GM18517 (cell line): ENCODE measurements around the gene FSIP1.

Experiments used
- ATAC-seq: cut with Tn5 transposase; IDR thresholded peaks from one replicate; pipeline ENCODE4 v1.9.1; 2021; ENCODE audit warnings: mild to moderate bottlenecking, moderate library complexity; ENCODE audit not compliant: unreplicated experiment

FSIP1 gene

DNA sequence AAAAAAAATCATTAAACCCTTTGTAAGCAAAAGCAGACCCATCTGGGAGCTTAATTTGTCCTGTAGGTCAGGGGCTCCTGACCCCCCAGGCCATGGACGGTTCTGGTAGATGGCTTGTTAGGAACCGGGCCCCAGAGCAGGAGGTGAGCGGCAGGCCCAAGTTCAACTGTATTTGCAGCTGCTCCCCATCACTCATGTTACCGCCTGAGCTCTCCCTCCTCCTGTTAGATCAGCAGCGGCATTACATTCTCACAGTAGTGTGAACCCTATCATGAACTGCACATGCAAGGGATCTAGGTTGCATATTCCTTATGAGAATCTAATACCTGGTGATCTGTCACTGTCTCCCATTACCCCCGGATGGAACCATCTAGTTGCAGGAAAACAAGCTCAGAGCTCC is 60.7 kb downstream of the FSIP1 start:
- no peak for ATAC-seq

GRCh38 chr15:39720621-39721611 is 61.7 kb downstream of the FSIP1 start:
- ATAC-seq = no peak

GRCh38 chr15:39720081-39720480 is 62.6 kb downstream of the FSIP1 start:
- ATAC-seq = no peak

GRCh38 chr15:39719109-39719508 is 63.5 kb downstream of the FSIP1 start:
- ATAC-seq = no peak

DNA sequence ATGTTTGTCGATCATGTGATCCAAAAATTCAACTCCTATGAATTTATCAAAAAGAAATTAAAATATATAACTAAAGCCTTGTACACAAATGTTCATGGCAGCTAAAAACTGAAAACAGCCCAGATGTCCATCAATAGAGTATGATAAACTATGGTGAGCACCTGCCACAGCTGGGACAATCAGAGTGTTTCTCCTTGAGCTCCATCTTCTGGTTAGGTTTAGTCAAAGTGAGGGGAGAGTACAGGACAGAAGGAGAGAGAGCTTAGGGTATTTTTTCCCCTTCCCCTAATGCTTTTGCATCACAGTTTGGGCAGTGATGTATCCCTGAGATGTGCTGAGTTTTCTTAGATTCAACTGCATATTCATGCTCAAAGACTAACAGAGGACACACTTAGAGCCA is 65.5 kb downstream of the FSIP1 start:
- no peak for ATAC-seq

GRCh38 chr15:39714251-39714650 is 68.4 kb downstream of the FSIP1 start:
- ATAC-seq = no peak

GRCh38 chr15:39713846-39714245 is 68.8 kb downstream of the FSIP1 start:
- ATAC-seq = no peak

- no peak for ATAC-seq
Observed at GRCh38 chr15:39710681-39711080, 72.0 kb downstream of the FSIP1 start.

DNA sequence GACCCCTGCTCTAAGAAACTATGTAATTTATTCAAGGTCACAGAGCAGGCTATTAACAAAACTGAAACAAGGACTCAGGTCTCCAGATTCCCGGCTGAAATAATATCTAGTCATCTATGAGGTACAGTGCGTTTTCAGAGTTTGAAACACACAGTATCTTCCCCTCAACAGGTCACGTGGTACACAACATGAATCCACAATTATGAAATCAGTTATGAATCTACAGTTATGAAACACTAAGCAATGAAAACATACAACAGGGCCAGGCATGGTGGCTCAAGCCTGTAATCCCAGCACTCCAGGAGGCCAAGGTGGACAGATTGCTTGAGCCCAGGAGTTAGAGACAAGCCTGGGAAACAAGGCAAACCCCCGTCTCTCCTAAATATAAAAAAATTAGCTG is 72.7 kb downstream of the FSIP1 start:
- no peak for ATAC-seq

GRCh38 chr15:39706206-39706605 is 76.4 kb downstream of the FSIP1 start:
- ATAC-seq = no peak

- ATAC-seq = no peak
Observed at GRCh38 chr15:39704689-39705088, 78.0 kb downstream of the FSIP1 start.

GRCh38 chr15:39704235-39704634 is 78.4 kb downstream of the FSIP1 start:
- ATAC-seq = no peak

DNA sequence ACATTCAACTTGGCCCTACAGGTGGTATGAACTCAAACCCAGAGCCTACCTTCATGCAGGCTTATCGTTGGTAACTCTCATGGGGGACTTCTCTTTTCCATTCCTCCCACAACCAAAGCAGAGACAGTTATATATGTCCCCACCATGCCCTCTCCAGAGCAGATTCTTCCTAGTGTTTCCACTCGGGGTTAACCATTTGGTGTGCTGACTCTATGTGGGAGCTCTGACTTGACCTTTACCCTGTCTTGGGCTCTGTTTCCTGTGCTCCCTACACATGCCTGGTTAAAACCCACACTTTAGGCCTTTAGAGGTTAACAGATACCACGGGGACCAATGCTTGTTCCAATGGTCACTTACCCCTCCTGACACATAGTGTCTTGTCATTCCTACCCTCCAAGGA is 80.7 kb downstream of the FSIP1 start:
- ATAC-seq = no peak

DNA sequence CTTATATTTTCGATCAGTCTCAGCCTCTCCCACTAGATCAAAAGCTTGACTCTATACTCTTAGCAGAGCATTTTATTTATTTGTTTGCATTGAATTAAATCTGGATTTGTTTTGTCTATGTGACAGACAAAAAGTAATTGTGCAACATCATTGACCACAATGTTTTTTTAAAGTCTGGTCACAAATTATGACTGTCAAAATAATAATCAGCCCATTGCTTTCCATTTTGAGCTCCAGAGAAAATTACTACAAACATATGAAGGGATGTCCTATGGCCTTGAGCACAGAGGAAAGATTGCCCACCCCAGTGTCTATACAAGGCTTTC is 82.3 kb downstream of the FSIP1 start:
- ATAC-seq = no peak

DNA sequence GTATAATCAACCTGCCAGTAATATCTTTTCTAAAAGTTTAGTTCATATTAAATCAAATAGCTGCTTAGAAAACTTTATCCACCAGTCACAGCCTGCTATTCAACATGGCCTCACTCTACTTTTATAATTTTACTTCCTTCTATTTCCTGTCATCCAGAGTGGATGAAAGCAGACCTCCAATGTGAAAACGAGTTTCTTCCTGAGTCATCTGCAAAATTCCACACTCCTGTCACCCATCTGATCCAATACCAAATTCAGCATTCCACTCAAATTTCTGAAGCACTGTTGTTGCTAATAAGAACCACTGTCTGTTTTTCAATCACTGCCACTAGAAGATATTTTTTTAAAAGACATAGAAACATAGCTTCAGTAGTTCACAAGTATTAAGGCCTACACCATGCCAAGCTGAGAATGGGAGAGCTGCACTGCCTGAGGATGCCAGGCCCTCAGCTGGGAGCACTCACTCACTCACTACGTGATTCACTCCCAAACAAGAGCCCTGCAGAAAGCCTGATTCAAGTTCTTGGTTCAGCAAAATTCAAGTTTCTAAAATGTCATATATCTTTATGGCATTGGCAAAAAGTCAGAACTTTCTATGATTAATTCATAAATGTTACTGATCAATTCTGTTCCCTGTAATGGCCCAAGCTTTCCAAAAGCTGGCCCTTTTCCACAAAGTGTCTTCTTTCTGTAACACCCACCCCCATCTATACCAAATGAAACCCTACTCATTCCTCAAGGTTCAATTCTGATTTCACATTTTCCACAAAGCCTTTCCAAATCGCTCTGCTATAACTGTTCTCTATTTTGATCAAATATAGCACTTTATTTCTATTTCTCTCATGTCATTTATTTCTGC is 82.9 kb downstream of the FSIP1 start:
- no peak for ATAC-seq

GRCh38 chr15:39698444-39699390 is 83.9 kb downstream of the FSIP1 start:
- ATAC-seq = no peak

DNA sequence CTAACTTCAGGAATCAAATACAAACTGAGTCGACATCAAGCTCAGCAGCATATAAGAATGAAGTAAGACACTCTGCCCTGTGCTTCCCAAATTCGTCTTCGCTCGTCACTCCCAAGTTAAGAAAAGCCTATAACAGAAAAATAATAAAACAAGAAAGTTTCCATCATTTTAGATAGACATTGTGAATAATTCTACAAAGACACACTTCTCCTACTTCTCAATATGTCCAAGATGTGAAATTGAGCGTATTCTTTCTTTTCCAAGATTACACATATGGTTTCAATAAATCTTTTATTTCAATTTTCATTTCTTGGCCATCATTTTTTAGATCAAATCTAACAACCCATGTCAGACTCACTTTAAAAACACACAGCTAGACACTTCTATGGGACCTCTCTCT is 85.1 kb downstream of the FSIP1 start:
- no peak for ATAC-seq

- ATAC-seq = no peak
Observed at GRCh38 chr15:39695793-39696192, 86.8 kb downstream of the FSIP1 start.

GRCh38 chr15:39692356-39693327 is 90.0 kb downstream of the FSIP1 start:
- no peak for ATAC-seq
